ENCODE measurements around the gene GIGYF1. TPM values are rescaled to one million over a fixed set of nuclear protein-coding genes. Genes with fewer than 3 reads are reported as not detected.

Gene GIGYF1
- total and polyA plus RNA-seq, 2 of the 13 experiments (the other 11 are each of a cell fraction or from before 2014, with no cell fraction given), result 7.6 to 16.1 TPM

DNA sequence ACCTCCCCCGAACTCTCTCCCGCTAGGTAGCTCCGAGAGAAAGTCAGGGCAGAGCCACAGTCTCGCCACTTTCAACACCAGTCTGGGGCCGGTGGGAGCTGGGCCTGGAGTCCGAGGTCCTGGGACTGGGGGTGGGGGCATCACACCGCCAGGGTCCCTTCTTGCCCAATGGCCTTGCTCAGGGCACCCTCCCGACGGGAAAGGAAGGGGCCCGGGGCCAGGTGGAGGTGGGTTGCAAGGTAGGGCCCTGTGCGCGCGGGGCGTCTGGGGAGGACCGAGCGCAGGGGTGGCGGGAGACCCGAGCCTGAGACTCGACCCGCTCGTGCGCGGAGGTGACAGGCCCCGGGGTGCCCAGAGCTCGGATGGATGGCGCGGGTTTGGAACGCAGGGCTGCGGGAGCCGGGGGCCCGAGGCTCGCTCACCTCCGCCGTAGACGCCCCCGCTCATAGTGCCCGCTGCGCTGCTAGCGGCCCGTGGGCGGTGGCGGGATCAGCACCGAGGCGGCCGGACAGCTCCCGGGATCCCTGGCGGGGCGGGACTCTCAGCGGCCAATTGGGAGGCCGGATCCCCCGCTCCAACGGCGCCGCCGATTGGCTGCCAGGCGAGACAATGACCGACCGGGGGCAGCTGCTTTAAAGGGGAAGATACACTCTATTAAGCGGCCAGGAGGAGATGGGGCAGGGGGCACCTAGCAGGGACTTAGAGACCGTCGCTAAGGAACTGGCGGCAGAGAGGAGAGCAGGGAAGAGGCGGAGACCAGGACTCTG, 38.0 kb downstream of the GIGYF1 start, which contains the start of gene ACTL6B (continued):
- TF ChIP-seq, protein P1, sequence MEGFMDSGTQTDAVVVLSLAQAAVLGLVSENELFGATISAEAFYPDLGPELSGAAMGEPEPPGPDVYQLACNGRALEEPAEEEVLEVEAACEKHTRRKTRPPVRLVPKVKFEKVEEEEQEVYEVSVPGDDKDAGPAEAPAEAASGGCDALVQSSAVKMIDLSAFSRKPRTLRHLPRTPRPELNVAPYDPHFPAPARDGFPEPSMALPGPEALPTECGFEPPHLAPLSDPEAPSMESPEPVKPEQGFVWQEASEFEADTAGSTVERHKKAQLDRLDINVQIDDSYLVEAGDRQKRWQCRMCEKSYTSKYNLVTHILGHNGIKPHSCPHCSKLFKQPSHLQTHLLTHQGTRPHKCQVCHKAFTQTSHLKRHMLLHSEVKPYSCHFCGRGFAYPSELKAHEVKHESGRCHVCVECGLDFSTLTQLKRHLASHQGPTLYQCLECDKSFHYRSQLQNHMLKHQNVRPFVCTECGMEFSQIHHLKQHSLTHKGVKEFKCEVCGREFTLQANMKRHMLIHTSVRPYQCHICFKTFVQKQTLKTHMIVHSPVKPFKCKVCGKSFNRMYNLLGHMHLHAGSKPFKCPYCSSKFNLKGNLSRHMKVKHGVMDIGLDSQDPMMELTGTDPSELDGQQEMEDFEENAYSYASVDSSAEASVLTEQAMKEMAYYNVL (CRISPR knock-in tag; IDR thresholded peaks at IDR 0.05; ENCODE audit: borderline replicate concordance), result 0 out of 2 replicates have a peak, but pooled peaks have one; percentile 33
- TF ChIP-seq ZNF143 (CRISPR knock-in tag; IDR thresholded peaks at IDR 0.05) (no peak), ZNF33B (CRISPR knock-in tag; IDR thresholded peaks at IDR 0.05) (0 out of 2 replicates have a peak, but pooled peaks have one; percentile 66), ZIK1 (CRISPR knock-in tag; IDR thresholded peaks at IDR 0.05; ENCODE audit: borderline replicate concordance, low read depth) (0 out of 2 replicates have a peak, but pooled peaks have one; percentile 29), ZNF430 (CRISPR knock-in tag; IDR thresholded peaks at IDR 0.05) (peak; percentile 97), FOXK2 (IDR thresholded peaks at IDR 0.05) (no peak), ZSCAN9 (CRISPR knock-in tag; IDR thresholded peaks at IDR 0.05; ENCODE audit: borderline replicate concordance) (peak; percentile 90; the same call in 1 of the 2 replicates), MAZ (IDR thresholded peaks at IDR 0.05; ENCODE audit: borderline replicate concordance, low read depth, low read length) (peak; percentile 53; the same call in 1 of the 2 replicates), MAZ (CRISPR knock-in tag; IDR thresholded peaks at IDR 0.05; ENCODE audit: low read depth) (peak; percentile 75; the same call in 1 of the 2 replicates), LCORL (IDR thresholded peaks at IDR 0.05) (no peak), LCORL (CRISPR knock-in tag; IDR thresholded peaks at IDR 0.05) (0 out of 2 replicates have a peak, but pooled peaks have one; percentile 44), YY1 (IDR thresholded peaks at IDR 0.05; ENCODE audit: insufficient read depth, insufficient replicate concordance, low read depth, low read length) (peak; percentile 32), ZNF782 (CRISPR knock-in tag; IDR thresholded peaks at IDR 0.05; ENCODE audit: borderline replicate concordance) (0 out of 2 replicates have a peak, but pooled peaks have one; percentile 65), ZSCAN31 (CRISPR knock-in tag; IDR thresholded peaks at IDR 0.05; ENCODE audit: low read depth) (peak; percentile 27; the same call in 1 of the 2 replicates), ZNF138 (CRISPR knock-in tag; IDR thresholded peaks at IDR 0.05; ENCODE audit: low read depth) (peak; percentile 81), BCL6 (CRISPR knock-in tag; IDR thresholded peaks at IDR 0.05) (peak; percentile 28; the same call in 1 of the 2 replicates), ZNF546 (CRISPR knock-in tag; conservative IDR thresholded peaks at IDR 0.05) (peak; percentile 86), ZNF816 (CRISPR knock-in tag; IDR thresholded peaks at IDR 0.05; ENCODE audit: borderline replicate concordance) (peak; percentile 80; the same call in 1 of the 2 replicates)
- TF ChIP-seq, protein P2, sequence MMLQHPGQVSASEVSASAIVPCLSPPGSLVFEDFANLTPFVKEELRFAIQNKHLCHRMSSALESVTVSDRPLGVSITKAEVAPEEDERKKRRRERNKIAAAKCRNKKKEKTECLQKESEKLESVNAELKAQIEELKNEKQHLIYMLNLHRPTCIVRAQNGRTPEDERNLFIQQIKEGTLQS (CRISPR knock-in tag; IDR thresholded peaks at IDR 0.05), result peak; percentile 65; the same call in 1 of the 2 replicates
- TF ChIP-seq, protein P3, sequence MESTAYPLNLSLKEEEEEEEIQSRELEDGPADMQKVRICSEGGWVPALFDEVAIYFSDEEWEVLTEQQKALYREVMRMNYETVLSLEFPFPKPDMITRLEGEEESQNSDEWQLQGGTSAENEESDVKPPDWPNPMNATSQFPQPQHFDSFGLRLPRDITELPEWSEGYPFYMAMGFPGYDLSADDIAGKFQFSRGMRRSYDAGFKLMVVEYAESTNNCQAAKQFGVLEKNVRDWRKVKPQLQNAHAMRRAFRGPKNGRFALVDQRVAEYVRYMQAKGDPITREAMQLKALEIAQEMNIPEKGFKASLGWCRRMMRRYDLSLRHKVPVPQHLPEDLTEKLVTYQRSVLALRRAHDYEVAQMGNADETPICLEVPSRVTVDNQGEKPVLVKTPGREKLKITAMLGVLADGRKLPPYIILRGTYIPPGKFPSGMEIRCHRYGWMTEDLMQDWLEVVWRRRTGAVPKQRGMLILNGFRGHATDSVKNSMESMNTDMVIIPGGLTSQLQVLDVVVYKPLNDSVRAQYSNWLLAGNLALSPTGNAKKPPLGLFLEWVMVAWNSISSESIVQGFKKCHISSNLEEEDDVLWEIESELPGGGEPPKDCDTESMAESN (CRISPR knock-in tag; conservative IDR thresholded peaks at IDR 0.05), result peak; percentile 89
- TF ChIP-seq, protein P4, sequence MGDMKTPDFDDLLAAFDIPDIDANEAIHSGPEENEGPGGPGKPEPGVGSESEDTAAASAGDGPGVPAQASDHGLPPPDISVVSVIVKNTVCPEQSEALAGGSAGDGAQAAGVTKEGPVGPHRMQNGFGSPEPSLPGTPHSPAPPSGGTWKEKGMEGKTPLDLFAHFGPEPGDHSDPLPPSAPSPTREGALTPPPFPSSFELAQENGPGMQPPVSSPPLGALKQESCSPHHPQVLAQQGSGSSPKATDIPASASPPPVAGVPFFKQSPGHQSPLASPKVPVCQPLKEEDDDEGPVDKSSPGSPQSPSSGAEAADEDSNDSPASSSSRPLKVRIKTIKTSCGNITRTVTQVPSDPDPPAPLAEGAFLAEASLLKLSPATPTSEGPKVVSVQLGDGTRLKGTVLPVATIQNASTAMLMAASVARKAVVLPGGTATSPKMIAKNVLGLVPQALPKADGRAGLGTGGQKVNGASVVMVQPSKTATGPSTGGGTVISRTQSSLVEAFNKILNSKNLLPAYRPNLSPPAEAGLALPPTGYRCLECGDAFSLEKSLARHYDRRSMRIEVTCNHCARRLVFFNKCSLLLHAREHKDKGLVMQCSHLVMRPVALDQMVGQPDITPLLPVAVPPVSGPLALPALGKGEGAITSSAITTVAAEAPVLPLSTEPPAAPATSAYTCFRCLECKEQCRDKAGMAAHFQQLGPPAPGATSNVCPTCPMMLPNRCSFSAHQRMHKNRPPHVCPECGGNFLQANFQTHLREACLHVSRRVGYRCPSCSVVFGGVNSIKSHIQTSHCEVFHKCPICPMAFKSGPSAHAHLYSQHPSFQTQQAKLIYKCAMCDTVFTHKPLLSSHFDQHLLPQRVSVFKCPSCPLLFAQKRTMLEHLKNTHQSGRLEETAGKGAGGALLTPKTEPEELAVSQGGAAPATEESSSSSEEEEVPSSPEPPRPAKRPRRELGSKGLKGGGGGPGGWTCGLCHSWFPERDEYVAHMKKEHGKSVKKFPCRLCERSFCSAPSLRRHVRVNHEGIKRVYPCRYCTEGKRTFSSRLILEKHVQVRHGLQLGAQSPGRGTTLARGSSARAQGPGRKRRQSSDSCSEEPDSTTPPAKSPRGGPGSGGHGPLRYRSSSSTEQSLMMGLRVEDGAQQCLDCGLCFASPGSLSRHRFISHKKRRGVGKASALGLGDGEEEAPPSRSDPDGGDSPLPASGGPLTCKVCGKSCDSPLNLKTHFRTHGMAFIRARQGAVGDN (CRISPR knock-in tag; IDR thresholded peaks at IDR 0.05), result peak; percentile 68

Measured in HepG2 (cell line).